Transverse colon (tissue), 4 donors: ENCODE data around the gene UBQLN4.

Experiments used
- POLR2A ChIP-seq: fragments of 450-650 bp; IDR thresholded peaks from one replicate; pipeline ENCODE4 v1.6.1; 2016; ENCODE audit warnings: antibody characterized with exemption, mild to moderate bottlenecking, moderate library complexity
- POLR2AphosphoS5 ChIP-seq, 3 donors: sonication (generic); formaldehyde crosslinking; IDR thresholded peaks; one replicate each; pipeline ENCODE4 v1.6.1; 2016; ENCODE audit warnings: antibody characterized with exemption in 3 of 3
- TF ChIP-seq, protein P1 (sequence below), 5 experiments: fragments of 200-600 bp in 3 of 5; fragments of 450-650 bp in 2 of 5; sonication (generic) in 3 of 5; IDR thresholded peaks; 1 replicate in 2 of 5; 2 replicates in 3 of 5; pipeline ENCODE4 v1.5.1; 2016 to 2017; ENCODE audit warnings: antibody characterized with exemption in 5 of 5, inconsistent platforms in 3 of 5, mild to moderate bottlenecking in 2 of 5, moderate library complexity in 1 of 5

DNA sequence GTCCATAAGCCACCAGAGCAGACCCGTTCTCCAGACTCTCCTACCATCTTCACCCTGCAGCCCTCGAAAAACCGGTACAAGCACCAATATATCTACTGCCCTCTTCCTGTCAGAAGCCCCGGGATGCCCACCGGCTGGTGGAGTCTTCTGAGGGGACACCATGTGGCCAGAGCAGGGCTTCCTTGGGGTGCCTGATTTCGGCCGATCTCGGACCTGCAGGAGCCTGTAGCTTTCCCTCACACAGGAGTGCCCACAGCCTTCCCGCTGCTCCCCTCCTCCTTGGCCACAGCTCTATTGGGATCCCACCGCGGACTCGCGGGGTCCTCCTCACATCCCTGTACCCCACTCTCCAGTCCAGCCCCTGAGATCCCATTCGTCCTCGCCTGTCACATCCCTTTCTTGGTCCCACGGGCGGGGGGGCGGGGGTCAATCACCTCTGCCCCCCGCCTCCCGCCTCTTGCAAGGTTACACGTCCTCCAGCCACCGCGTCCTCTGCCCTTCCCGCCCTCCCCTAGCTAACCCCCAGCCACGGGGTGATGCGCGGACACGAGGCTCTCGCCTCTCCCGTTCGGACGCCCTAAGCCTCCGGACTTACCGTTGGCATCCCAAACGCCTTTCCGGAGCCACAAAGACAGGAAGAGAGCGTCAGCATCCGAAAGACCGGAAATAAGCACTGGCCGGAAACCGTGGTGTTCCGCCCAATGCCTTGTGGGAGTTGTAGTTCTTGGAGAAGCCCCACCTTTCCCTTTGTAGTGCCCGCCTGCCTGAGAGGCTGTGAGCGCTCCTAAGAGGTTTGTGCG lies 33.1 kb downstream of the UBQLN4 start, which contains the start of gene SSR2:
- TF ChIP-seq, protein P1, sequence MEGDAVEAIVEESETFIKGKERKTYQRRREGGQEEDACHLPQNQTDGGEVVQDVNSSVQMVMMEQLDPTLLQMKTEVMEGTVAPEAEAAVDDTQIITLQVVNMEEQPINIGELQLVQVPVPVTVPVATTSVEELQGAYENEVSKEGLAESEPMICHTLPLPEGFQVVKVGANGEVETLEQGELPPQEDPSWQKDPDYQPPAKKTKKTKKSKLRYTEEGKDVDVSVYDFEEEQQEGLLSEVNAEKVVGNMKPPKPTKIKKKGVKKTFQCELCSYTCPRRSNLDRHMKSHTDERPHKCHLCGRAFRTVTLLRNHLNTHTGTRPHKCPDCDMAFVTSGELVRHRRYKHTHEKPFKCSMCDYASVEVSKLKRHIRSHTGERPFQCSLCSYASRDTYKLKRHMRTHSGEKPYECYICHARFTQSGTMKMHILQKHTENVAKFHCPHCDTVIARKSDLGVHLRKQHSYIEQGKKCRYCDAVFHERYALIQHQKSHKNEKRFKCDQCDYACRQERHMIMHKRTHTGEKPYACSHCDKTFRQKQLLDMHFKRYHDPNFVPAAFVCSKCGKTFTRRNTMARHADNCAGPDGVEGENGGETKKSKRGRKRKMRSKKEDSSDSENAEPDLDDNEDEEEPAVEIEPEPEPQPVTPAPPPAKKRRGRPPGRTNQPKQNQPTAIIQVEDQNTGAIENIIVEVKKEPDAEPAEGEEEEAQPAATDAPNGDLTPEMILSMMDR (IDR thresholded peaks at IDR 0.05), result no peak
- TF ChIP-seq POLR2A (peak; percentile 45), POLR2AphosphoS5 (IDR thresholded peaks at IDR 0.05) (peak; percentile 79 to 88 (median 88))
